ELF-1 (cell line): ENCODE data around the gene XAGE2.
"Not testable (repeated sequence)": the region's sequence is repeated elsewhere in the genome, so short reads cannot be mapped to it uniquely, and the experiment has no call there.

Source experiments
- DNase-seq: peaks from one replicate; pipeline ENCODE4 v3.0.0-alpha.2; 2016; ENCODE audit warnings: low read depth, low spot score

Gene XAGE2

DNA sequence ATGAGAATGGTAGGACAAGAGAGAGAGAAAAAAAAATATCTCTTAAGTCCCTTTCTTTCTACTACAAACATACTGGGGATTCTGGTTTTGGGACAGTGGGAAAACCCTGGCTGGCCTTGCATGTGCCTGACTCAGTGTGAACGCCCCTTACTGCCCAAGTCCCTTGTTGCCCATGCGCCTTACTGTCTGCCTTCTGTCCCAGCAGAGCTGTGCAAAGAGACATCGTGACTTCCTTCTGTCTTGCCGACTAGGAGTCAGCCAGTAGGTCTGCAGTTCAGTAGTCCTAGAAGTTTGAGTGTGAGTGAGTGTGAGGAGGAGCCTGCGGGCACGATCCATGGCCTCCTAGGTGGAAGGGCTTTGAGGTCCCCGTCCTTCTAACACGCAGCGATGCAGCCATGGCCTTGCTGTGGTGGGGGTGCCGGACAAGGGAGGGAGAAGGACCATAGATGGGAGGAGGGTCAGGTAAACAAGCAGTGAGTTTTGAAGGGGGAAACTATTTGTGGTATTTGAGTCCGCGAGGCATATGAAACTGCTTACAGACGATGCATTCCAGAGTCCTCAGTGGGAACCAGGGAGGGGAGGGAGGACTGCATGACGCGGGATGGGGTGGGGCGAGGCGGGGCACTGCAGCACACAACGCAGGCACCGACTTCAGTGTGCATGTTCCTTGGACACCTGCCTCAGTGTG, at the start of gene XAGE2:
XAGE2 (plus strand) TSS at position 654 of the 688 bp plus-strand sequence. CDS start 994 bp downstream, outside the sequence.
- DNase-seq: peak; percentile 69

- no peak for DNase-seq
Observed at GRCh38 chrX:52337410-52337809, 31.4 kb upstream of the XAGE2 start.

DNA sequence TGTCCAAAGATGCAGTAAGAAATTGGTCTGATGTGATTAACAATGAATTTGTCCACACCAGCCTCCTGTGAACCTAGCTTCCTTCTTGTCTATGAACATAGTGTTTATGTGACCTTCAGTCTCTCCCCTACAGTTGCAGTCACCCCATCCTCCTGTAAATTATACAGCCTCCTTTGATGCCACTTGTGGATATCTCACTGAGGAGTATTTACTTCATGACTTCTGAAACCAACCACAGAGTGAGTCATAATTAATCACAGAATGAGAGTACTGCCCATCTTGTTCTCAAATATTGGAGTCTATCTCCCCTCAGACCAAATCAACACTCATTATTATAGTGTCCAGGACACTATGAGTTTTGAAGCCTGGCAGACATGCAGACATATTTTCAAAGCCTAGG, 27.3 kb upstream of the XAGE2 start:
- no peak for DNase-seq

DNA sequence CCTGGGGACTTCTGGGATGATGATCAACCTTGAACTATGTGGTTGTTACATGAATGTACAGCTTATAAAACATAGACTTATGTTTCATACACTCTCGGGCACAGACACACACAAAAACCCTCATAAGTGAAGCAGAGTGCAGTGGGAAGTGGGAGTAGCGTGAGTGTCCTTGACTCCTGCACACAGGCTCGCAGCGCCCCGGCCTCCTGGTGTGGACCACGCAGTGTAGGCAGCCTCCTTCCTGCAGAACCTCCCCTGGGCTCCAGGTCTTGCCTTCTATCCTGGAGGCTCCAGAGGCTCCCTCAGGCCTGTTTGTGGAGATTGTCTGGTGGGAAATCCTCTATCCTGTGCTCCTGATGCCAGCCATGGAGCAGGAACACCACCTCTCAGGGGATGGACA, 25.7 kb upstream of the XAGE2 start:
- DNase-seq: not testable (repeated sequence)

- DNase-seq: peak; percentile 78
Observed at GRCh38 chrX:52345402-52345801, 23.4 kb upstream of the XAGE2 start.

DNA sequence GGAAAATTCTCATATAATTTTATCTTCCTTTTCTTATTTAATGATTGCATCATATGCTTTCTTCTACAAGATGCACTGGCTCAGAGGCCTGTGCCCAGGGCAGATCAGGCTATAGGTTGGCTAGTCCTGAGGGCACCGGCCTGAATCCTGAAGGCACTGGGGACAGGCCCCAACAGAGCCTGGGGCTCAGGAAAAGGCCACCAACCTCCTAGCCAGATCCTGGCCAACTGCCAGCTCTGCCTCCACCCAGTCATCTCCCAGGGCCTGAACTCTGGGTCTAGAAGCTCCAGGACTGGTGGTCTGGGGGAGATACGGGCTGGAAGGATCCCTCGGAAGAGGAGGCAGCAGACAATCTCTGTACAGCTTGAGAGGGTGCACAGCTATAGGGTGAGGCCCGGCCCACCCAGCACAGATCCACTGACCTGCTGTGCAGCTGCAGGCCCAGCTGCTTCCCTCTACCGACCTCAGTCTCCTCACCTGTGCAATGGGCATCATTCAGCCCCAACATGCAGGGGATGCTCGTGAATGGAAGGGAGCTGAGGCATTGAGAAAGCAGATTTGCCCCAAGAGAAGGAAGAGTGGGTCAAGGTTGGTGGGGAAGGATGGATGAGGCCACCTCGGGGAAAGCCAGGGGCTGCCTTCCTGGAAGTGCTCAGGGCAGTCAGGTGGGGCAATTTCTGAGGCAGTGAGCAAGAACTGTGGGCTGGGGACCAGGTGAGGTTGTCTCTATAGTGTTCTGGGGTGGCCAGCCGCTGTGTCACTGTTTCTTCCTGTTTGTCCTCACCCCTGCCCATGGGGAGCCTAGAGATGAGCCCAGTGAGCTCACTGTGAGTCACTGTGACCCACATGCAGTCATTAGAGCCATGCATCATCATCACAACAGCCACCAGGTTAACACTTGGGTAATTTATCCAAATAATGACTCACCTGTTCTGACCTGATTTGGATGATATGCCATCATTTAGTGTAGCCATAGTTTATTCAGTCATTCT, 22.4 kb upstream of the XAGE2 start:
- DNase-seq: no peak

DNA sequence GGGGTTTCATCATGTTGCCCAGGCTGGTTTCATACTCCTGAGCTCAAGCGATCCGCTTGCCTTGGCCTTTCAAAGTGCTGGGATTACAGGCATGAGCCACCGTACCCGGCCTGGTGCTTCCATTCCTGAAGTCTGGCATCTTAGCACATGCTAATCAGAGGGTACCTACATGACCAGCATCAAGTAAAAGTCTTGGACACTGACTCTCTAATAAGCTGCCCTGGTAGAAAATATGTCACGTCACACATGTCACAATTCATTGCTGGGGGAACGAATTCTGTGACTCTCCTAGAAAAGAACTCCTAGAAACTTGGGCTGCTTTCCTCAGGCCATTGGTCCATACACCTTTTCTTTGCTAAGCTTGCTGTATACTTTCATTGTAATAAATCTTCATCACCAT, 19.1 kb upstream of the XAGE2 start:
- DNase-seq: no peak

GRCh38 chrX:52352551-52352950, 16.3 kb upstream of the XAGE2 start:
- DNase-seq: peak; percentile 66

- peak; percentile 85 for DNase-seq
Observed at GRCh38 chrX:52353838-52354237, 15.0 kb upstream of the XAGE2 start.

- DNase-seq: no peak
Observed at GRCh38 chrX:52355108-52355507, 13.7 kb upstream of the XAGE2 start.

DNA sequence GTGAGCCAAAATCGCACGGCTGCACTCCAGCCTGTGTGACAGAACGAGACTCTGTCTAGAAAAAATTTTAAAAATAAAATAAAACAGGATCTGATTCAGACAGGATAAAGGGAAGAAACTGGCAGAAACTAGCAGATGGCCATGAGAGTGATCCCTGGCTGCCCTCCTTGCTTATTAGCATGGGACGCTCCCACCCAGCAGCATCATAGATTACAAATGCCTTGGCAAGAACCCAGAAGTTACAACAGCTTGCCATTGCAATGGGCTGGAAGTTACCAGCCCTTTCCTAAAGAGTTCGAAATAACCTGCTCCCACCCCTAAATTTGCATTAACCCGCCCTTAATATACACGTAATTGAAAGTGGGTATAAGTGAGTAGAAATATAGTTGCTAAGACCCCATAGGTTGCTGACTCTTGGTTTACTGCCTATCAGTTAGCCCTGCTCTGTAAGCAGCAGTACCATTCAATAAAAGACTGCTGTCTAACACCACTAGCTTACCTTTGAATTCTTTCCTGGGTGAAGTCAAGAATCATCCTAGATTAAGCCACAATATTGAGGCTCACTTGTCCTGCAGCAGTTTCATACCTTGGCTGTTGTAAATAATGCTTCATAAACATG, 9.1 kb upstream of the XAGE2 start:
- DNase-seq: no peak

- no peak for DNase-seq
Observed at GRCh38 chrX:52361941-52362340, 6.9 kb upstream of the XAGE2 start.

DNA sequence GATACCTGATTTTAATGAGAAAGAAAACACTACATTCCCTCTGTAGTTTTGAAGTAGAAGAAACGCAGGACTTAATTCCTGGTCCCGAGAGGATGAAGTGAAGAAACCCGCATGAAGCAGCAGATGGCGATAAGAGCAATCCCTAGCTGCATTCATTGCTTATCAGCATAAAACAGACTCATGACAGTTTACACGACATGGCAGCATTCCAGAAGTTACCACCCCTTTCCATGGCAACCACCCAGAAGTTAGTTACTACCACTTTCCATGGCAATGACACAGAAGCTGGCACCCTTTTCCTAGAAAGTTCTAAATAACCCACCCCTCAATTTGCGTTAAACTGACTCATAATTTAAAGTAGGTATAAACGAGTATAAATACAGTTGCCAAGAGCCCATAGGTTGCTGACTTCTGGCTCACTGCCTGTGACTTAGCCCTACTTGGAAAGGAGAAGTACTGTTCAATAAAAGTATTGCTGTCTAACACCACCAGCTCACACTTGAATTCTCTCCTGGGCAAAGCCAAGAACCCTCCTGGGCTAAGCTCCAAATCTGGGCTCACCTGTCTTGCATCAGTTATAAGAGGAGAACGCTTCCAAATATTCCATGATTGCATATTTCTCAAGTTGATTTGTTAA, 5.5 kb upstream of the XAGE2 start:
- DNase-seq: no peak

- no peak for DNase-seq
Observed at GRCh38 chrX:52378870-52379269, 10.0 kb downstream of the XAGE2 start.

GRCh38 chrX:52380993-52381392, 12.2 kb downstream of the XAGE2 start:
- DNase-seq: no peak

- DNase-seq: no peak
Observed at GRCh38 chrX:52410439-52411394, 41.9 kb downstream of the XAGE2 start.

DNA sequence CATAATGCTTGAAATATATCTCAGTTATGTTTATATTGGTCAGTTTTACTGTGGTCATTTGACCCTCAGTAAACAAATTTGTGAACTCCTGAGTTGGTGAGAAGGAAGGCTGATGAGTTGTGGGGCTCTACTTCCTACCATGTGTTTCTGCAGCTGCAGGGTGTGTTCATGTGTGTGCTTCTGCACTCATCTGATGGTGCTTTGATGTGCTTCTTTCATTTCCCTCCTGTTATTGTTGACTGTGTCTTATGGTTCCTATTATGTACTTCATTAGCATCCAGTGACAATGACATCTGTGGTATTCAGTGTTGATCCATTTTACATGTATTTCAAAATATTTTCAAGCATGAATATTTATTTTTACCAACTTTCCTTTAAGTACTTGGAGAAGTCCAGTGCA, 46.5 kb downstream of the XAGE2 start:
- DNase-seq: no peak

DNA sequence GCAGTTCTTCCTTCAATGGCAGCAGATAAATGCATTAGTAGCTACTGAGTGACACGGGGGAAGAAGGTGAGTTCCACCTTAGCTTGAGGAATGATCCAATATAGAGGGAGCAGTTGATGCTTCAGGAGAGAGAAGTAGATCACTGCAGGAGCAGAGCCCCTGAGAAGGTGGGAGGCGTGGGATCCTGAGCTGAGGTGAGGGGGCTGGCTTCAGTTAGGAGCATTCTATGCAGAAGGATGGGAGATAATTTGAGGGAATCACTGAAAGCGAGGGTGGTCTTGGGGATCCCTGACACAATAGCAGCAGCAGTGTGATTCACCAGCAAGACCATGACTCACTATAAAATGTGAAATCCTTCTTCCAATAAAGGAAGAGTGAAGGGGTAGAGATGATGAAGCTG, 48.0 kb downstream of the XAGE2 start:
- DNase-seq: no peak

DNA sequence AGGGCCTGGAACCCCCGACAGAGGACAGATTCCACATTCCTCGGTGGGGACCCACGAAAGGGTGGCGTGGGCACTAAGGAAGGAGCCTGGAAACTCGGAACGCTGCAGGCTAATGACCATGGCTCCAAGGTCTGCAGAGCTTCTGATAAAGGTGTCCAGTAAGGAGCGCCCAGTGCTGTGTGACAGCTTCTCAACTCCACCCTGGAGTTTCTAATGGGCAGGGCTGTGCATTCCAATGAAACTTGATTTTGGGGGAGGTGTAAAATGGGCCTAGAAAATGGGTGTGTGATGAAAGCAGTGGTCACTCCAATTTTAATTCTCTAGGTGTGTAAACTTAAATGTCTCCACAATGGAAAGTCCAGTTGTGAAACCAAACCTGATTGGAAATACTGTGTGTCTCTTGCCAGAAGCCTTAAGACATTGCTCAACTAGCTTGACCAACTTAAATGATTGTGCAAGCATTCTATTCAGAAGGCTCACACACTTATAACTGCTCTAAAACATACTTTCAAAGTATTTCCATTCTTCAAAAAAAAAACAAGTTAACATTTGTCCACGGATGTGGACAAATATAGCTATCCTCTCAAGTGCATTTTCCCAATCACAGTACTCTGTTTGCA, 52.1 kb downstream of the XAGE2 start:
- DNase-seq: no peak

- no peak for DNase-seq
Observed at GRCh38 chrX:52422884-52423283, 54.1 kb downstream of the XAGE2 start.
